IMR-90 (cell line): Measurements from ENCODE around the gene GPR137. TPM values are rescaled to one million over a fixed set of nuclear protein-coding genes. Genes with fewer than 3 reads are reported as not detected.

Experiments used
- ATAC-seq: fragments of 200-7000 bp; cut with Tn5 transposase; 2 replicates; pipeline ENCODE4 v1.9.1; 2020; ENCODE audit warnings: low read depth, mild to moderate bottlenecking, moderate library complexity
- BruUV-seq: library from RNA; stranded (reverse); fragments of 400-500 nt; replicated peaks from 2 replicates; lab custom pipeline; 2021; lab: Mats Ljungman, UMichigan
- CTCF ChIA-PET: fragments of 300-600 bp; formaldehyde crosslinking; extraction: SDS; loops from one replicate; lab custom pipeline; 2021; ENCODE audit warnings: antibody characterized with exemption; lab: Yijun Ruan, JAX
- POLR2A ChIA-PET: fragments of 300-600 bp; sonication (Branson Sonifier 250); formaldehyde crosslinking; loops from one replicate; lab custom pipeline; 2022; ENCODE audit warnings: antibody characterized with exemption; ENCODE audit not compliant: unreplicated experiment; lab: Charles Lee
- DNase-seq: peaks from one replicate; pipeline ENCODE4 v3.0.0; 2013
- H2AFZ ChIP-seq: replicated peaks from 2 replicates; pipeline ENCODE3; 2013; ENCODE audit warnings: low read length, mild to moderate bottlenecking; ENCODE audit not compliant: poor library complexity
- H2AK5ac ChIP-seq: 2 replicates; pipeline ENCODE4 v1.6.1; 2013; ENCODE audit warnings: low read depth, low read length, inconsistent platforms
- H2AK9ac ChIP-seq: replicated peaks from 2 replicates; pipeline ENCODE3; 2013; ENCODE audit warnings: mild to moderate bottlenecking, low read depth, low read length, moderate library complexity; ENCODE audit not compliant: poor library complexity
- H2BK120ac ChIP-seq: 2 replicates; pipeline ENCODE4 v1.6.1; 2013; ENCODE audit warnings: low read depth, low read length, inconsistent platforms
- H2BK15ac ChIP-seq: 3 replicates; pipeline ENCODE4 v1.6.1; 2013; ENCODE audit warnings: low read depth, low read length, inconsistent platforms
- H2BK20ac ChIP-seq: 2 replicates; pipeline ENCODE4 v1.6.1; 2013; ENCODE audit warnings: low read depth, mild to moderate bottlenecking, inconsistent platforms, low read length, moderate library complexity
- H2BK5ac ChIP-seq: 2 replicates; pipeline ENCODE4 v1.6.1; 2013; ENCODE audit warnings: mild to moderate bottlenecking, low read depth, low read length, inconsistent platforms; ENCODE audit not compliant: poor library complexity, severe bottlenecking
- H3K14ac ChIP-seq: replicated peaks from 2 replicates; pipeline ENCODE4 v1.6.1; 2013; ENCODE audit warnings: low read depth, low read length, inconsistent platforms
- H3K18ac ChIP-seq: 2 replicates; pipeline ENCODE4 v1.6.1; 2013; ENCODE audit warnings: low read depth, low read length, control low read depth
- H3K23ac ChIP-seq: 2 replicates; pipeline ENCODE4 v1.6.1; 2013; ENCODE audit warnings: low read depth, low read length, inconsistent platforms
- H3K27ac ChIP-seq: 2 replicates; pipeline ENCODE4 v1.5.1; 2013; ENCODE audit warnings: mild to moderate bottlenecking, control low read depth, low read length; ENCODE audit not compliant: insufficient read depth
- H3K27me3 ChIP-seq: 2 replicates; pipeline ENCODE4 v1.6.1; 2013; ENCODE audit warnings: low read length; ENCODE audit not compliant: control insufficient read depth, insufficient read depth
- H3K36me3 ChIP-seq: 2 replicates; pipeline ENCODE4 v1.6.1; 2013; ENCODE audit warnings: low read length, mixed read lengths; ENCODE audit not compliant: control insufficient read depth, insufficient read depth
- H3K4ac ChIP-seq: 2 replicates; pipeline ENCODE4 v1.6.1; 2013; ENCODE audit warnings: low read depth, low read length, inconsistent platforms
- H3K4me1 ChIP-seq: 2 replicates; pipeline ENCODE4 v1.6.1; 2013; ENCODE audit warnings: low read length, mixed read lengths; ENCODE audit not compliant: control insufficient read depth, insufficient read depth
- H3K4me2 ChIP-seq: 2 replicates; pipeline ENCODE4 v1.6.1; 2013; ENCODE audit warnings: low read depth, mild to moderate bottlenecking, control low read depth, low read length, moderate library complexity
- H3K4me3 ChIP-seq: 2 replicates; pipeline ENCODE4 v1.5.1; 2013; ENCODE audit warnings: low read depth, mild to moderate bottlenecking, control low read depth, low read length, moderate library complexity; ENCODE audit not compliant: insufficient read depth
- H3K56ac ChIP-seq: 2 replicates; pipeline ENCODE4 v1.6.1; 2013; ENCODE audit warnings: low read length, inconsistent platforms; ENCODE audit not compliant: insufficient read depth; ENCODE audit errors: extremely low read depth
- H3K79me1 ChIP-seq, 2 experiments: 2 replicates each; pipeline ENCODE4 v1.6.1; 2013; ENCODE audit warnings: low read length in 2 of 2, inconsistent platforms in 1 of 2, low read depth in 1 of 2
- H3K9ac ChIP-seq: 2 replicates; pipeline ENCODE4 v1.6.1; 2013; ENCODE audit warnings: low read depth, low read length, control low read depth
- H3K9me1 ChIP-seq: 2 replicates; pipeline ENCODE4 v1.6.1; 2013; ENCODE audit warnings: low read length, inconsistent platforms; ENCODE audit not compliant: insufficient read depth
- H3K9me3 ChIP-seq: 2 replicates; pipeline ENCODE4 v1.6.1; 2013; ENCODE audit warnings: low read length; ENCODE audit not compliant: control insufficient read depth, insufficient read depth
- H4K20me1 ChIP-seq: 2 replicates; pipeline ENCODE4 v1.6.1; 2013; ENCODE audit warnings: low read length, inconsistent platforms; ENCODE audit not compliant: insufficient read depth
- H4K5ac ChIP-seq: 2 replicates; pipeline ENCODE4 v1.6.1; 2013; ENCODE audit warnings: mild to moderate bottlenecking, low read depth, low read length, control low read depth
- H4K8ac ChIP-seq, 2 experiments: 2 replicates each; pipeline ENCODE4 v1.6.1; 2013; ENCODE audit warnings: low read depth in 2 of 2, low read length in 2 of 2, control low read depth in 1 of 2, inconsistent platforms in 1 of 2
- H4K91ac ChIP-seq: 2 replicates; pipeline ENCODE4 v1.6.1; 2013; ENCODE audit warnings: low read depth, low read length, inconsistent platforms; ENCODE audit not compliant: insufficient read depth
- BHLHE40 ChIP-seq: fragments of 150-350 bp; IDR thresholded peaks from 2 replicates; pipeline ENCODE4 v1.6.1; 2016; ENCODE audit warnings: mild to moderate bottlenecking, low read depth, low read length
- CEBPB ChIP-seq: IDR thresholded peaks from 2 replicates; pipeline ENCODE4 v1.6.1; 2012; ENCODE audit warnings: low read depth, low read length, improper control_type of control experiment
- CHD1 ChIP-seq: IDR thresholded peaks from 2 replicates; pipeline ENCODE4 v1.6.1; 2012; ENCODE audit warnings: low read depth, low read length, improper control_type of control experiment
- FOS ChIP-seq: fragments of 150-350 bp; IDR thresholded peaks from 2 replicates; pipeline ENCODE4 v1.6.1; 2016; ENCODE audit warnings: low read depth, low read length
- MAFK ChIP-seq: IDR thresholded peaks from 2 replicates; pipeline ENCODE4 v1.6.1; 2012; ENCODE audit warnings: low read depth, low read length, improper control_type of control experiment
- MAZ ChIP-seq: IDR thresholded peaks from 2 replicates; pipeline ENCODE4 v1.6.1; 2012; ENCODE audit warnings: low read depth, mild to moderate bottlenecking, low read length, improper control_type of control experiment, moderate library complexity, borderline replicate concordance
- MXI1 ChIP-seq: IDR thresholded peaks from 2 replicates; pipeline ENCODE4 v1.6.1; 2012; ENCODE audit warnings: low read depth, mild to moderate bottlenecking, low read length, moderate library complexity, borderline replicate concordance
- NFE2L2 ChIP-seq: fragments of 150-350 bp; IDR thresholded peaks from 2 replicates; pipeline ENCODE4 v1.6.1; 2016; ENCODE audit warnings: low read depth, mild to moderate bottlenecking, low read length
- POLR2A ChIP-seq: IDR thresholded peaks from 2 replicates; pipeline ENCODE4 v1.6.1; 2012; ENCODE audit warnings: mild to moderate bottlenecking, low read depth, low read length
- RAD21 ChIP-seq: IDR thresholded peaks from 2 replicates; pipeline ENCODE4 v1.6.1; 2012; ENCODE audit warnings: low read length, improper control_type of control experiment
- RCOR1 ChIP-seq: IDR thresholded peaks from 2 replicates; pipeline ENCODE4 v1.6.1; 2012; ENCODE audit warnings: mild to moderate bottlenecking, low read length, improper control_type of control experiment; ENCODE audit not compliant: insufficient replicate concordance
- RFX5 ChIP-seq: IDR thresholded peaks from 2 replicates; pipeline ENCODE4 v1.8.0; 2012; ENCODE audit warnings: low read depth, mild to moderate bottlenecking, low read length, moderate library complexity
- SMC3 ChIP-seq: fragments of 150-350 bp; IDR thresholded peaks from 2 replicates; pipeline ENCODE4 v1.6.1; 2016; ENCODE audit warnings: low read depth, mild to moderate bottlenecking, antibody characterized with exemption, low read length, moderate library complexity
- WGBS, 2 experiments: methylation state at CpG; one replicate each; pipeline versions ENCODE4 v1.1.5 to v1.1.7; 2013; ENCODE audit warnings: missing lambda C conversion rate in 2 of 2; ENCODE audit not compliant: insufficient read length in 1 of 2; ENCODE audit errors: extremely low coverage in 2 of 2; 5-methylcytosine and 5-hydroxymethylcytosine counted together
- dilution Hi-C: fragments of 300-500 bp; cut with HindIII; formaldehyde crosslinking; loops from one replicate; pipeline ENCODE4 v1.14.3; 2018; ENCODE audit warnings: low sequenced_read_pairs; ENCODE audit not compliant: unreplicated experiment
- in situ Hi-C: fragments of 300-500 bp; cut with MboI; formaldehyde crosslinking; loops from 3 replicates; pipeline ENCODE4 v1.14.3; 2019; ENCODE audit warnings: low sequenced_read_pairs, inconsistent platforms, mixed read lengths
- intact Hi-C: fragments of 100-400 bp; cut with micrococcal nuclease; formaldehyde crosslinking; loops from 2 replicates; pipeline ENCODE4 v1.10.0; 2022
- polyA plus RNA-seq, 3 experiments: library from polyadenylated mRNA; depleted of rRNA; stranded (reverse); fragments of >200 nt; gene quantifications; 2 replicates each; pipeline ENCODE4 v1.2.3, GENCODE V29; 2012; ENCODE audit warnings: low replicate concordance in 1 of 3
- total RNA-seq: library from RNA; depleted of rRNA; stranded (reverse); fragments of >200 nt; gene quantifications from 2 replicates; pipeline ENCODE4 v1.2.3, GENCODE V29; 2012
- TF ChIP-seq, protein P1 (sequence below): fragments of 150-350 bp; IDR thresholded peaks from 2 replicates; pipeline ENCODE4 v1.6.1; 2016; ENCODE audit warnings: low read depth, mild to moderate bottlenecking, low read length, moderate library complexity, borderline replicate concordance
- TF ChIP-seq, protein P2 (sequence below): conservative IDR thresholded peaks from 2 replicates; pipeline ENCODE4 v1.5.1; 2012; ENCODE audit warnings: mild to moderate bottlenecking, low read depth, low read length, improper control_type of control experiment
- TF ChIP-seq, protein P3 (sequence below): fragments of 150-350 bp; IDR thresholded peaks from 2 replicates; pipeline ENCODE4 v1.6.1; 2017; ENCODE audit warnings: mild to moderate bottlenecking, antibody characterized with exemption, low read length, low read depth

Gene GPR137
- total and polyA plus RNA-seq, 2 of the 4 experiments (the other 2 are of a cell fraction): 3.6 to 26.0 TPM

DNA sequence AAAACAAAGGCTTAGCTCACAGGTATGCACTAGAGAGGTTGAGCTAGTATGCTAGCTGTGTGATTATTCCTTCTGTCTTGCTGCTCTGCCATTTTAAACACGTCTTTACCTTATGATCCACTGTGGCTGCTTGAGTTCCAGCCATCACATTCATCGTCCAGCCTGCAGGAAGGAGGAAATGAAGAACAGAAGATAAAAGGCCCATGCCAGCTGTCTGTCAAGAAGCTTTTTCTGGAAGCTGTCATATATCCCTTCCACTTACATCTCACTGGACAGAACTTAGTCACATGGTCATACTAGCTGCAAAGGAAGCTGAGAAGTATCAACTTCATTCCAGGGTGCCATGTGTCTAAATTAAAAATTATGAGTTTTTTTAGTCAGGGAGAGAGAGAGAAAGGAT is 41.7 kb downstream of the GPR137 start:
- in situ Hi-C loops: no loop called here
- no peak overlapping the region for H3K18ac ChIP-seq
- H3K23ac ChIP-seq: no peak overlapping the region
- H3K9me3 ChIP-seq: 0 out of 2 replicates have a peak, but pooled peaks cover 2% of the 10 kb centered on the region
- no peaks in the 10 kb centered on the region for H4K20me1 ChIP-seq
- no TSS peak for BruUV-seq
- H2BK5ac ChIP-seq: no peak overlapping the region
- no peaks in the 10 kb centered on the region; the same call in 1 of the 2 replicates for H3K27me3 ChIP-seq
- no peak overlapping the region for H2BK20ac ChIP-seq
- H3K9ac ChIP-seq: no peak overlapping the region
- no peak overlapping the region for H3K27ac ChIP-seq
- H2AFZ ChIP-seq: no peak overlapping the region
- dilution Hi-C loops: no loop called here
- no peak overlapping the region for H4K8ac ChIP-seq
- ATAC-seq (no peak), DNase-seq (no peak)
- intact Hi-C loops: no loop called here
- H3K36me3 ChIP-seq: peaks cover 8% of the 10 kb centered on the region; the same call in 1 of the 2 replicates
- no peaks in the 10 kb centered on the region for H3K79me1 ChIP-seq
- H3K4me3 ChIP-seq: no peak overlapping the region
- peaks cover 11% of the 10 kb centered on the region for H3K4me1 ChIP-seq
- TF ChIP-seq MAZ (no peak), RFX5 (no peak), MAFK (no peak), CHD1 (no peak), SMC3 (no peak), CEBPB (no peak), MXI1 (no peak), RCOR1 (no peak), BHLHE40 (no peak), RAD21 (no peak), FOS (no peak), NFE2L2 (no peak), POLR2A (no peak)
- TF ChIP-seq, protein P1, sequence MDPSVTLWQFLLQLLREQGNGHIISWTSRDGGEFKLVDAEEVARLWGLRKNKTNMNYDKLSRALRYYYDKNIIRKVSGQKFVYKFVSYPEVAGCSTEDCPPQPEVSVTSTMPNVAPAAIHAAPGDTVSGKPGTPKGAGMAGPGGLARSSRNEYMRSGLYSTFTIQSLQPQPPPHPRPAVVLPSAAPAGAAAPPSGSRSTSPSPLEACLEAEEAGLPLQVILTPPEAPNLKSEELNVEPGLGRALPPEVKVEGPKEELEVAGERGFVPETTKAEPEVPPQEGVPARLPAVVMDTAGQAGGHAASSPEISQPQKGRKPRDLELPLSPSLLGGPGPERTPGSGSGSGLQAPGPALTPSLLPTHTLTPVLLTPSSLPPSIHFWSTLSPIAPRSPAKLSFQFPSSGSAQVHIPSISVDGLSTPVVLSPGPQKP: no peak
- TF ChIP-seq, protein P2, sequence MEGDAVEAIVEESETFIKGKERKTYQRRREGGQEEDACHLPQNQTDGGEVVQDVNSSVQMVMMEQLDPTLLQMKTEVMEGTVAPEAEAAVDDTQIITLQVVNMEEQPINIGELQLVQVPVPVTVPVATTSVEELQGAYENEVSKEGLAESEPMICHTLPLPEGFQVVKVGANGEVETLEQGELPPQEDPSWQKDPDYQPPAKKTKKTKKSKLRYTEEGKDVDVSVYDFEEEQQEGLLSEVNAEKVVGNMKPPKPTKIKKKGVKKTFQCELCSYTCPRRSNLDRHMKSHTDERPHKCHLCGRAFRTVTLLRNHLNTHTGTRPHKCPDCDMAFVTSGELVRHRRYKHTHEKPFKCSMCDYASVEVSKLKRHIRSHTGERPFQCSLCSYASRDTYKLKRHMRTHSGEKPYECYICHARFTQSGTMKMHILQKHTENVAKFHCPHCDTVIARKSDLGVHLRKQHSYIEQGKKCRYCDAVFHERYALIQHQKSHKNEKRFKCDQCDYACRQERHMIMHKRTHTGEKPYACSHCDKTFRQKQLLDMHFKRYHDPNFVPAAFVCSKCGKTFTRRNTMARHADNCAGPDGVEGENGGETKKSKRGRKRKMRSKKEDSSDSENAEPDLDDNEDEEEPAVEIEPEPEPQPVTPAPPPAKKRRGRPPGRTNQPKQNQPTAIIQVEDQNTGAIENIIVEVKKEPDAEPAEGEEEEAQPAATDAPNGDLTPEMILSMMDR: no peak
- TF ChIP-seq, protein P3, sequence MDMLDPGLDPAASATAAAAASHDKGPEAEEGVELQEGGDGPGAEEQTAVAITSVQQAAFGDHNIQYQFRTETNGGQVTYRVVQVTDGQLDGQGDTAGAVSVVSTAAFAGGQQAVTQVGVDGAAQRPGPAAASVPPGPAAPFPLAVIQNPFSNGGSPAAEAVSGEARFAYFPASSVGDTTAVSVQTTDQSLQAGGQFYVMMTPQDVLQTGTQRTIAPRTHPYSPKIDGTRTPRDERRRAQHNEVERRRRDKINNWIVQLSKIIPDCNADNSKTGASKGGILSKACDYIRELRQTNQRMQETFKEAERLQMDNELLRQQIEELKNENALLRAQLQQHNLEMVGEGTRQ: no peak
- no peak overlapping the region for H2AK9ac ChIP-seq
- no peak overlapping the region for H3K4ac ChIP-seq
- ChIA-PET CTCF (no interaction called here), POLR2A (no interaction called here)
- H3K14ac ChIP-seq: no peak overlapping the region
- H4K5ac ChIP-seq: no peak overlapping the region
- no peak overlapping the region for H3K4me2 ChIP-seq
- WGBS, 2 experiments: no CpG with 5 or more reads among the region's 2 CpGs
- no peak overlapping the region for H2BK120ac ChIP-seq
- no peak overlapping the region for H3K56ac ChIP-seq
- H2BK15ac ChIP-seq: no peak overlapping the region
- H4K91ac ChIP-seq: no peak overlapping the region
- peaks cover 8% of the 10 kb centered on the region for H3K9me1 ChIP-seq
- H2AK5ac ChIP-seq: no peak overlapping the region
